HepG2 (cell line): Measurements from ENCODE around the gene GDF7. TPM values are rescaled to one million over a fixed set of nuclear protein-coding genes. Genes with fewer than 3 reads are reported as not detected.

Source experiments
- ATAC-seq: fragments of 200-7000 bp; cut with Tn5 transposase; 3 replicates; pipeline ENCODE4 v1.9.1; 2020; ENCODE audit warnings: mild to moderate bottlenecking, moderate library complexity
- BruUV-seq: library from RNA; stranded (reverse); fragments of 400-500 nt; replicated peaks from 2 replicates; lab custom pipeline; 2021; lab: Mats Ljungman, UMichigan
- CTCF ChIA-PET: fragments of 300-600 bp; formaldehyde crosslinking; extraction: SDS; loops from one replicate; lab custom pipeline; 2021; ENCODE audit warnings: low total read pairs, inconsistent platforms, low intra/inter-chr PET ratio; lab: Yijun Ruan, JAX
- POLR2A ChIA-PET: fragments of 350-600 bp; sonication (Branson Sonifier 250); formaldehyde crosslinking; loops from one replicate; lab custom pipeline; 2020; ENCODE audit warnings: antibody characterized with exemption, inconsistent platforms; lab: Yijun Ruan, JAX
- DNase-seq: peaks from one replicate; pipeline ENCODE4 v3.0.0-alpha.2; 2015; ENCODE audit warnings: low spot score
- FAIRE-seq: peaks from 3 replicates; lab custom pipeline; 2011; peaks lifted over from hg19 to GRCh38; lab: Jason Lieb, UNC
- H2AFZ ChIP-seq: one replicate; pipeline ENCODE4 v1.6.1; 2011; ENCODE audit warnings: low read length, inconsistent platforms
- H3K27ac ChIP-seq: fragments of 300-600 bp; 3 replicates; pipeline ENCODE4 v1.8.0; 2011; ENCODE audit warnings: mixed run types, mild to moderate bottlenecking, mixed read lengths, low read length, inconsistent platforms; ENCODE audit not compliant: insufficient read depth; ENCODE audit errors: extremely low read length
- H3K27me3 ChIP-seq, 2 experiments: fragments of 200-600 bp in 1 of 2; 2 replicates in 1 of 2; 3 replicates in 1 of 2; pipeline versions ENCODE4 v1.6.0 to v1.8.0; 2011; ENCODE audit warnings: low read length in 2 of 2, mild to moderate bottlenecking in 2 of 2, moderate library complexity in 2 of 2, inconsistent platforms in 1 of 2; ENCODE audit not compliant: insufficient read depth in 2 of 2, control insufficient read depth in 1 of 2
- H3K36me3 ChIP-seq, 2 experiments: fragments of 200-600 bp in 1 of 2; replicated peaks in 1 of 2; 2 replicates in 1 of 2; 3 replicates in 1 of 2; pipeline versions ENCODE4 v1.5.1 to v1.8.0; 2011; ENCODE audit warnings: low read length in 2 of 2, inconsistent platforms in 1 of 2; ENCODE audit not compliant: insufficient read depth in 2 of 2, control insufficient read depth in 1 of 2
- H3K4me1 ChIP-seq: 2 replicates; pipeline ENCODE4 v1.5.1; 2012; ENCODE audit warnings: low read length, inconsistent platforms; ENCODE audit not compliant: insufficient read depth
- H3K4me2 ChIP-seq: 2 replicates; pipeline ENCODE4 v1.6.0; 2011; ENCODE audit warnings: low read depth, low read length, inconsistent platforms
- H3K4me3 ChIP-seq, 3 experiments: fragments of 200-600 bp in 1 of 3; sonication (generic), shearing (Covaris generic) in 1 of 3; replicated peaks in 1 of 3; 2 replicates each; pipeline ENCODE4 v1.5.1; 2011 to 2016; ENCODE audit warnings: low read length in 3 of 3, inconsistent platforms in 2 of 3, low read depth in 2 of 3, mild to moderate bottlenecking in 2 of 3, control low read depth in 1 of 3, mixed read lengths in 1 of 3; ENCODE audit not compliant: insufficient read depth in 1 of 3
- H3K79me2 ChIP-seq: one replicate; pipeline ENCODE4 v1.6.1; 2011; ENCODE audit warnings: low read length, inconsistent platforms; ENCODE audit not compliant: insufficient read depth
- H3K9ac ChIP-seq: 2 replicates; pipeline ENCODE4 v1.6.0; 2011; ENCODE audit warnings: mild to moderate bottlenecking, low read depth, low read length, inconsistent platforms; ENCODE audit not compliant: insufficient read depth
- H3K9me3 ChIP-seq: 2 replicates; pipeline ENCODE4 v1.5.1; 2012; ENCODE audit warnings: mild to moderate bottlenecking, low read length
- H4K20me1 ChIP-seq: 2 replicates; pipeline ENCODE4 v1.6.0; 2011; ENCODE audit warnings: inconsistent platforms, mild to moderate bottlenecking, low read length, moderate library complexity; ENCODE audit not compliant: insufficient read depth
- FOXC1 ChIP-seq: sonication (generic); formaldehyde crosslinking; IDR thresholded peaks from 2 replicates; pipeline ENCODE4 v1.8.0; 2022; ENCODE audit warnings: mild to moderate bottlenecking, missing genetic modification reagents, borderline replicate concordance
- FOXP4 ChIP-seq: sonication (generic); formaldehyde crosslinking; IDR thresholded peaks from 2 replicates; pipeline ENCODE4 v1.4.0; 2020; ENCODE audit warnings: missing genetic modification reagents
- GFI1 ChIP-seq: sonication (generic); formaldehyde crosslinking; IDR thresholded peaks from 2 replicates; pipeline ENCODE4 v1.5.0; 2020; ENCODE audit warnings: missing genetic modification reagents, mild to moderate bottlenecking, borderline replicate concordance
- ZBTB20 ChIP-seq: sonication (generic); formaldehyde crosslinking; IDR thresholded peaks from 2 replicates; pipeline ENCODE4 v1.8.1; 2023; ENCODE audit warnings: missing genetic modification reagents, low read depth, mild to moderate bottlenecking, borderline replicate concordance
- ZMYM4 ChIP-seq: sonication (generic); formaldehyde crosslinking; IDR thresholded peaks from 2 replicates; pipeline ENCODE4 v1.8.1; 2023; ENCODE audit warnings: mild to moderate bottlenecking, missing genetic modification reagents
- ZNF407 ChIP-seq: sonication (generic); formaldehyde crosslinking; IDR thresholded peaks from one replicate; pipeline ENCODE4 v1.5.1; 2020; ENCODE audit warnings: mild to moderate bottlenecking, missing genetic modification reagents; ENCODE audit errors: not compliant biosample characterization
- ZSCAN25 ChIP-seq: sonication (generic); formaldehyde crosslinking; IDR thresholded peaks from 2 replicates; pipeline ENCODE4 v1.8.0; 2022; ENCODE audit warnings: mild to moderate bottlenecking, missing genetic modification reagents
- WGBS: methylation state at CpG from one replicate; pipeline ENCODE4 v1.1.6; 2017; ENCODE audit warnings: low lambda C conversion rate; 5-methylcytosine and 5-hydroxymethylcytosine counted together
- in situ Hi-C: cut with HindIII; loops from 2 replicates; pipeline ENCODE4 v1.10.0; 2017; ENCODE audit warnings: low pct_unique_long_range_greater_than_20kb; ENCODE audit not compliant: extremely low pct_ligation_motif_present
- intact Hi-C: fragments of 100-400 bp; cut with micrococcal nuclease; formaldehyde crosslinking; loops from one replicate; pipeline ENCODE4 v1.10.0; 2022; ENCODE audit not compliant: unreplicated experiment
- polyA plus RNA-seq, 8 experiments: library from polyadenylated mRNA; depleted of rRNA in 3 of 8; stranded (reverse) in 7 of 8; unstranded in 1 of 8; fragments of >200 nt; fragmentation: Illumina TruSeq in 4 of 8; extraction: Trizol in 4 of 8; gene quantifications; 2 replicates each; pipeline versions ENCODE4 v1.2.1 to v1.2.3, GENCODE V29; 2011 to 2016; ENCODE audit warnings: low read depth in 4 of 8, missing spikeins in 1 of 8, mixed read lengths in 1 of 8; ENCODE audit not compliant: insufficient read depth in 1 of 8
- total RNA-seq, 5 experiments: library from RNA; depleted of rRNA; stranded (reverse); fragments of >200 nt; fragmentation: Illumina TruSeq; extraction: Trizol; gene quantifications; 2 replicates each; pipeline ENCODE4 v1.2.3, GENCODE V29; 2016; ENCODE audit warnings: low read depth in 1 of 5

The GDF7 gene
- total and polyA plus RNA-seq, 2 of the 13 experiments (the other 11 are each of a cell fraction or from before 2014, with no cell fraction given), result 1.6 to 15.0 TPM

DNA sequence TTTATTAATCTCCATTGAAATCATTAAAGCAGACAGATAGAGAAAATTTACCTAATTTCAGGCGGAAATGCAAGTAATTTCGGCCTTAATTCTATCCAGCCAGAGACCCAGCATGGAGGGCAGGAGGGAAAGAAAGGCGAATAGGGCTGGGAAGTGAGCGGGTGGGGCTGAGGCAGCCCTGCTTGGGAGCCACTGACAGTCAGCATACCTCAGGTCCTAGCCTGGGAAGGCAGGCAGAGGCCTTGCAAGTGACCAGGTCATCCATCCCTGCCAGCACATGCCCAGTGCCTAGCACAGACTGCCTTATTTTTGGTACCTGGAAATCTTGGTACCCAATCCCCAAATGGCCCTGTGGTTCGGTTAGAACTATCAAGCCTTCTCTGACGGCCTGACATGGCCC lies 1.5 kb downstream of the GDF7 start:
- peaks cover 16 to 24% of the 10 kb centered on the region in 2 experiments; a peak in 4 of 5 replicates for H3K27me3 ChIP-seq
- intact Hi-C loops, result loop anchor here (10.0 kb wide), 1 partner anchor 646 kb away; no protein-coding TSS in a partner anchor
- peak overlapping the region; percentile 95 for H3K4me2 ChIP-seq
- ATAC-seq (no peak; the same call in 2 of the 3 replicates), FAIRE-seq (no peak), DNase-seq (no peak)
- in situ Hi-C loops, result loop anchor here (10.0 to 25.0 kb wide), 2 partner anchors 294 to 496 kb away; no protein-coding TSS in a partner anchor
- H4K20me1 ChIP-seq, result no peaks in the 10 kb centered on the region
- H3K36me3 ChIP-seq, result peaks cover 0 to 7% of the 10 kb centered on the region in 2 experiments; a peak in 2 of 5 replicates
- peaks cover 17% of the 10 kb centered on the region for H3K79me2 ChIP-seq
- H3K9ac ChIP-seq, result peak overlapping the region; percentile 80; the same call in 1 of the 2 replicates
- H3K27ac ChIP-seq, result no peak overlapping the region
- WGBS, result 51% methylated on average over 5 of the region's 6 CpGs
- CTCF ChIA-PET, result no interaction called here
- no peak overlapping the region for H2AFZ ChIP-seq
- peaks cover 41% of the 10 kb centered on the region for H3K4me1 ChIP-seq
- POLR2A ChIA-PET, result interaction anchor here (1.2 to 4.2 kb wide), 2 partner anchors 18 to 221 kb away, joined by 5 to 44 read pairs; partner anchors contain the start of genes HS1BP3 and RHOB
- no peaks in the 10 kb centered on the region for H3K9me3 ChIP-seq
- peak overlapping the region; percentile 81 to 87 (median 87); a peak in 5 of 6 replicates for H3K4me3 ChIP-seq
- BruUV-seq, result no TSS peak
- TF ChIP-seq FOXP4 (CRISPR knock-in tag), result peak; percentile 4; the same call in 1 of the 2 replicates
- TF ChIP-seq ZMYM4, result peak; percentile 25; the same call in 1 of the 2 replicates
- no peak for TF ChIP-seq ZSCAN25 (CRISPR knock-in tag)
- no peak for TF ChIP-seq ZNF407 (CRISPR knock-in tag)
- TF ChIP-seq FOXC1 (CRISPR knock-in tag), result peak; percentile 10; the same call in 1 of the 2 replicates
- 0 out of 2 replicates have a peak, but pooled peaks have one; percentile 2 for TF ChIP-seq GFI1 (CRISPR knock-in tag)
- 0 out of 2 replicates have a peak, but pooled peaks have one; percentile 2 for TF ChIP-seq ZBTB20
- TF ChIP-seq, all 625 proteins: peak for 5
